ENCODE data around the gene SCAMP1.
A peak's percentile ranks its signal among the peaks of the same experiment; 100 is the strongest.

SCAMP1 gene

DNA sequence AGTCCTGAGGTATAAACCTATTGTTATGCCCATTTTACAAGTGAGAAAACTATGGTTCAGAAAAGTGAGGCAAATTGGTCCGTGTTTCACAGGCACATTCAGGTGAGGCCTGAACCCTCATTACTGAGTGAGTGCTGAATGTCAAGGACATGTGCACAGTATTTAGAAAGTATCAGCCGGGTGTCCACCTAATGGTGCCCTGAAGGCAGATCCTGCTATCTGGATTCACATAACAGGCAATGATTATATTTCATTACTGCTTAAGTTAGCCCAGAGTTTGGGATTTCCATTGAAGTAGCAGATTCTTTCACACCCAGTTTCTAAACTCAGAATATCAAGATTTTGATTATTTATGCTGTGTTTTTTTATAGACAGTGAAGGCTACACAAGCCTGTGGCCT lies 145.4 kb downstream of the SCAMP1 start:
- CTCF ChIA-PET, result interaction anchor here (0.7 to 1.6 kb wide), 4 partner anchors 30 to 83 kb away, joined by 3 to 6 read pairs (median 4); no protein-coding TSS in a partner anchor
- H3K4me3 ChIP-seq (ENCODE audit: low read depth, low read length), result no peak overlapping the region
- peaks cover 52% of the 10 kb centered on the region for H3K4me1 ChIP-seq (ENCODE audit: control insufficient read depth, insufficient read depth, low read length)
- no peaks in the 10 kb centered on the region for H3K9me3 ChIP-seq (ENCODE audit: control insufficient read depth, insufficient read depth, low read depth, low read length)
- TF ChIP-seq ZNF354C (tag by site-specific recombination; IDR thresholded peaks at IDR 0.05; ENCODE audit: borderline replicate concordance, low read depth), result no peak
- peak; percentile 31; the same call in 1 of the 2 replicates for TF ChIP-seq OSR2 (tag by site-specific recombination; IDR thresholded peaks at IDR 0.05)
- TF ChIP-seq, protein P1, sequence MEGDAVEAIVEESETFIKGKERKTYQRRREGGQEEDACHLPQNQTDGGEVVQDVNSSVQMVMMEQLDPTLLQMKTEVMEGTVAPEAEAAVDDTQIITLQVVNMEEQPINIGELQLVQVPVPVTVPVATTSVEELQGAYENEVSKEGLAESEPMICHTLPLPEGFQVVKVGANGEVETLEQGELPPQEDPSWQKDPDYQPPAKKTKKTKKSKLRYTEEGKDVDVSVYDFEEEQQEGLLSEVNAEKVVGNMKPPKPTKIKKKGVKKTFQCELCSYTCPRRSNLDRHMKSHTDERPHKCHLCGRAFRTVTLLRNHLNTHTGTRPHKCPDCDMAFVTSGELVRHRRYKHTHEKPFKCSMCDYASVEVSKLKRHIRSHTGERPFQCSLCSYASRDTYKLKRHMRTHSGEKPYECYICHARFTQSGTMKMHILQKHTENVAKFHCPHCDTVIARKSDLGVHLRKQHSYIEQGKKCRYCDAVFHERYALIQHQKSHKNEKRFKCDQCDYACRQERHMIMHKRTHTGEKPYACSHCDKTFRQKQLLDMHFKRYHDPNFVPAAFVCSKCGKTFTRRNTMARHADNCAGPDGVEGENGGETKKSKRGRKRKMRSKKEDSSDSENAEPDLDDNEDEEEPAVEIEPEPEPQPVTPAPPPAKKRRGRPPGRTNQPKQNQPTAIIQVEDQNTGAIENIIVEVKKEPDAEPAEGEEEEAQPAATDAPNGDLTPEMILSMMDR (tag by site-specific recombination; IDR thresholded peaks at IDR 0.05), result no peak
- no peak for TF ChIP-seq ZNF175 (tag by site-specific recombination; IDR thresholded peaks at IDR 0.05)
- TF ChIP-seq ZNF302 (tag by site-specific recombination; IDR thresholded peaks at IDR 0.05; ENCODE audit: low read depth), result no peak
- no peak for TF ChIP-seq ZNF621 (tag by site-specific recombination; IDR thresholded peaks at IDR 0.05)
- TF ChIP-seq, protein P2, sequence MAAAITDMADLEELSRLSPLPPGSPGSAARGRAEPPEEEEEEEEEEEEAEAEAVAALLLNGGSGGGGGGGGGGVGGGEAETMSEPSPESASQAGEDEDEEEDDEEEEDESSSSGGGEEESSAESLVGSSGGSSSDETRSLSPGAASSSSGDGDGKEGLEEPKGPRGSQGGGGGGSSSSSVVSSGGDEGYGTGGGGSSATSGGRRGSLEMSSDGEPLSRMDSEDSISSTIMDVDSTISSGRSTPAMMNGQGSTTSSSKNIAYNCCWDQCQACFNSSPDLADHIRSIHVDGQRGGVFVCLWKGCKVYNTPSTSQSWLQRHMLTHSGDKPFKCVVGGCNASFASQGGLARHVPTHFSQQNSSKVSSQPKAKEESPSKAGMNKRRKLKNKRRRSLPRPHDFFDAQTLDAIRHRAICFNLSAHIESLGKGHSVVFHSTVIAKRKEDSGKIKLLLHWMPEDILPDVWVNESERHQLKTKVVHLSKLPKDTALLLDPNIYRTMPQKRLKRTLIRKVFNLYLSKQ (tag by site-specific recombination; IDR thresholded peaks at IDR 0.05; ENCODE audit: borderline replicate concordance), result no peak
- TF ChIP-seq ZNF610 (tag by site-specific recombination; IDR thresholded peaks at IDR 0.05; ENCODE audit: borderline replicate concordance), result no peak
- TF ChIP-seq OVOL3 (tag by site-specific recombination; IDR thresholded peaks at IDR 0.05), result no peak
- TF ChIP-seq ZNF664 (tag by site-specific recombination; IDR thresholded peaks at IDR 0.05), result peak; percentile 89
- TF ChIP-seq, protein P3, sequence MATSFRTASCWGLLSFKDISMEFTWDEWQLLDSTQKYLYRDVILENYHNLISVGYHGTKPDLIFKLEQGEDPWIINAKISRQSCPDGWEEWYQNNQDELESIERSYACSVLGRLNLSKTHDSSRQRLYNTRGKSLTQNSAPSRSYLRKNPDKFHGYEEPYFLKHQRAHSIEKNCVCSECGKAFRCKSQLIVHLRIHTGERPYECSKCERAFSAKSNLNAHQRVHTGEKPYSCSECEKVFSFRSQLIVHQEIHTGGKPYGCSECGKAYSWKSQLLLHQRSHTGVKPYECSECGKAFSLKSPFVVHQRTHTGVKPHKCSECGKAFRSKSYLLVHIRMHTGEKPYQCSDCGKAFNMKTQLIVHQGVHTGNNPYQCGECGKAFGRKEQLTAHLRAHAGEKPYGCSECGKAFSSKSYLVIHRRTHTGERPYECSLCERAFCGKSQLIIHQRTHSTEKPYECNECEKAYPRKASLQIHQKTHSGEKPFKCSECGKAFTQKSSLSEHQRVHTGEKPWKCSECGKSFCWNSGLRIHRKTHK (tag by site-specific recombination; IDR thresholded peaks at IDR 0.05), result no peak
- no peak for TF ChIP-seq ZNF391 (tag by site-specific recombination; IDR thresholded peaks at IDR 0.05; ENCODE audit: borderline replicate concordance, low read depth)
- TF ChIP-seq ZBTB21 (tag by site-specific recombination; IDR thresholded peaks at IDR 0.05), result no peak
- no peak for TF ChIP-seq IKZF3 (tag by site-specific recombination; IDR thresholded peaks at IDR 0.05)
- no peak for TF ChIP-seq ZNF426 (tag by site-specific recombination; IDR thresholded peaks at IDR 0.05)
- TF ChIP-seq ZNF501 (tag by site-specific recombination; IDR thresholded peaks at IDR 0.05), result no peak
- TF ChIP-seq MYNN (tag by site-specific recombination; IDR thresholded peaks at IDR 0.05; ENCODE audit: borderline replicate concordance), result no peak
- no peak overlapping the region for H3K27ac ChIP-seq (ENCODE audit: extremely low read depth, low read depth, low read length)
- H3K36me3 ChIP-seq (ENCODE audit: control insufficient read depth in 2 of 2, insufficient read depth in 1 of 2, low read length in 2 of 2), result no peaks in the 10 kb centered on the region
- POLR2A ChIA-PET, result interaction anchor here (1.0 kb wide), 1 partner anchor 211 kb away, joined by 3 read pairs; the partner anchor contains the start of gene AP3B1

DNA sequence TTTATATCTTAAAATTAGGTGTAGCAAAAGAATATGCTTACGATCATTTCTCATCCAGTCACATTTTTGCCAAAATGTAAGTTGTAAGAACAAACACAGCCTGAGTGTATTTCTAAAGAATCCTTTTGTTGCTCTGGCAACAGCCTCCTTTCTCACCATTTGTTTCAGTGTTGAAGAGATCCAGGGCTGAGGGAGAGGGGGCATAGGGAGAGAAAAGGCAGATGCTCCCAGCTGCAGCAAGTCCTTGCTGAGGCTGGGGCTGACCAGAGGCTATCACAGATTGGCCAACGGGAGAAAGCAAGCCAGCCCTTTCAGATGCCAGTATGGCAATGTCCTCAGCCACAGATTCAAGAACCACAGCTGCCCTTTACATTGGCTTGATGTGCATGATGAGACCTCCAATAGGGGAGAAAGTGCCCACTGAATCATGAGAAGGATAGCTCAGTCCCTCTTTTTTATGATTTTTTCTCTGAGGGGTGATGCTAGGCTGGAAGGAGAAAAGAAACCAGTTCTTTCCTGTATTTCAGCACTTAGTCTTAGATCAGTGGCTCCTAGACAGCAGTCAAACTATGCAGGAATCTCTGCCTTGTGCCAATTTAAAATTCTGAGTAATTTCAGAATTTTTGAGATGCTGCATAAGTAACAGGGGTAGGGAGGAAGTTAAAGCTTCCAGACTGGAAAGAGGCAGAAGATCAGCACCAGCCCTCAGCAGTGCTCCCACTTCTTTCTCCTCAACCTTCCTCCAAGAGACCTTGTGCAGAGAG lies 146.0 kb downstream of the SCAMP1 start:
- Histone ChIP-seq H3K36me3 (ENCODE audit: control insufficient read depth in 2 of 2, insufficient read depth in 1 of 2, low read length in 2 of 2) (no peaks in the 10 kb centered on the region), H3K4me3 (ENCODE audit: low read depth, low read length) (no peak overlapping the region), H3K9me3 (ENCODE audit: control insufficient read depth, insufficient read depth, low read depth, low read length) (no peaks in the 10 kb centered on the region), H3K27ac (ENCODE audit: extremely low read depth, low read depth, low read length) (no peak overlapping the region; the same call in 1 of the 2 replicates), H3K4me1 (ENCODE audit: control insufficient read depth, insufficient read depth, low read length) (peaks cover 50% of the 10 kb centered on the region)
- ChIA-PET POLR2A (no interaction called here), CTCF (interaction anchor here (1.0 to 1.1 kb wide), 2 partner anchors 29 to 39 kb away, joined by 3 to 5 read pairs; no protein-coding TSS in a partner anchor)
- no peak for TF ChIP-seq TRIM28 (IDR thresholded peaks at IDR 0.05; ENCODE audit: borderline replicate concordance, low read length)
- no peak for TF ChIP-seq ZNF239 (tag by site-specific recombination; IDR thresholded peaks at IDR 0.05)
- no peak for TF ChIP-seq OSR2 (tag by site-specific recombination; IDR thresholded peaks at IDR 0.05)
- TF ChIP-seq ZNF16 (tag by site-specific recombination; IDR thresholded peaks at IDR 0.05; ENCODE audit: low read depth), result no peak
- no peak for TF ChIP-seq ZNF366 (tag by site-specific recombination; conservative IDR thresholded peaks at IDR 0.05)
- TF ChIP-seq, protein P4, sequence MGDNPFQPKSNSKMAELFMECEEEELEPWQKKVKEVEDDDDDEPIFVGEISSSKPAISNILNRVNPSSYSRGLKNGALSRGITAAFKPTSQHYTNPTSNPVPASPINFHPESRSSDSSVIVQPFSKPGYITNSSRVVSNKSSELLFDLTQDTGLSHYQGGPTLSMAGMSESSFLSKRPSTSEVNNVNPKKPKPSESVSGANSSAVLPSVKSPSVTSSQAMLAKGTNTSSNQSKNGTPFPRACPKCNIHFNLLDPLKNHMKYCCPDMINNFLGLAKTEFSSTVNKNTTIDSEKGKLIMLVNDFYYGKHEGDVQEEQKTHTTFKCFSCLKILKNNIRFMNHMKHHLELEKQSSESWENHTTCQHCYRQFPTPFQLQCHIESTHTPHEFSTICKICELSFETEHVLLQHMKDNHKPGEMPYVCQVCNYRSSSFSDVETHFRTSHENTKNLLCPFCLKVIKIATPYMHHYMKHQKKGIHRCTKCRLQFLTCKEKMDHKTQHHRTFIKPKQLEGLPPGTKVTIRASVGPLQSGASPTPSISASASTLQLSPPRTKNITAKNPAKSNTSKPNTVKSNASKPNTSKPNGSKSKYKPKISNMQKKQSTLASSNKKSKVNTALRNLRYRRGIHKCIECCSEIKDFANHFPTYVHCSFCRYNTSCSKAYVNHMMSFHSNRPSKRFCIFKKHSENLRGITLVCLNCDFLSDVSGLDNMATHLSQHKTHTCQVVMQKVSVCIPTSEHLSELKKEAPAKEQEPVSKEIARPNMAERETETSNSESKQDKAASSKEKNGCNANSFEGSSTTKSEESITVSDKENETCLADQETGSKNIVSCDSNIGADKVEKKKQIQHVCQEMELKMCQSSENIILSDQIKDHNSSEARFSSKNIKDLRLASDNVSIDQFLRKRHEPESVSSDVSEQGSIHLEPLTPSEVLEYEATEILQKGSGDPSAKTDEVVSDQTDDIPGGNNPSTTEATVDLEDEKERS (tag by site-specific recombination; IDR thresholded peaks at IDR 0.05), result no peak
- no peak for TF ChIP-seq ZNF169 (tag by site-specific recombination; IDR thresholded peaks at IDR 0.05)
- no peak for TF ChIP-seq ZNF610 (tag by site-specific recombination; IDR thresholded peaks at IDR 0.05; ENCODE audit: borderline replicate concordance)
- TF ChIP-seq, protein P5, sequence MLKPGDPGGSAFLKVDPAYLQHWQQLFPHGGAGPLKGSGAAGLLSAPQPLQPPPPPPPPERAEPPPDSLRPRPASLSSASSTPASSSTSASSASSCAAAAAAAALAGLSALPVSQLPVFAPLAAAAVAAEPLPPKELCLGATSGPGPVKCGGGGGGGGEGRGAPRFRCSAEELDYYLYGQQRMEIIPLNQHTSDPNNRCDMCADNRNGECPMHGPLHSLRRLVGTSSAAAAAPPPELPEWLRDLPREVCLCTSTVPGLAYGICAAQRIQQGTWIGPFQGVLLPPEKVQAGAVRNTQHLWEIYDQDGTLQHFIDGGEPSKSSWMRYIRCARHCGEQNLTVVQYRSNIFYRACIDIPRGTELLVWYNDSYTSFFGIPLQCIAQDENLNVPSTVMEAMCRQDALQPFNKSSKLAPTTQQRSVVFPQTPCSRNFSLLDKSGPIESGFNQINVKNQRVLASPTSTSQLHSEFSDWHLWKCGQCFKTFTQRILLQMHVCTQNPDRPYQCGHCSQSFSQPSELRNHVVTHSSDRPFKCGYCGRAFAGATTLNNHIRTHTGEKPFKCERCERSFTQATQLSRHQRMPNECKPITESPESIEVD (tag by site-specific recombination; IDR thresholded peaks at IDR 0.05), result no peak
- TF ChIP-seq ZNF146 (tag by site-specific recombination; IDR thresholded peaks at IDR 0.05), result no peak
